Measurements from ENCODE around the gene ITPR2.
"Not testable (repeated sequence)": the region's sequence is repeated elsewhere in the genome, so short reads cannot be mapped to it uniquely, and the experiment has no call there.

The ITPR2 gene

DNA sequence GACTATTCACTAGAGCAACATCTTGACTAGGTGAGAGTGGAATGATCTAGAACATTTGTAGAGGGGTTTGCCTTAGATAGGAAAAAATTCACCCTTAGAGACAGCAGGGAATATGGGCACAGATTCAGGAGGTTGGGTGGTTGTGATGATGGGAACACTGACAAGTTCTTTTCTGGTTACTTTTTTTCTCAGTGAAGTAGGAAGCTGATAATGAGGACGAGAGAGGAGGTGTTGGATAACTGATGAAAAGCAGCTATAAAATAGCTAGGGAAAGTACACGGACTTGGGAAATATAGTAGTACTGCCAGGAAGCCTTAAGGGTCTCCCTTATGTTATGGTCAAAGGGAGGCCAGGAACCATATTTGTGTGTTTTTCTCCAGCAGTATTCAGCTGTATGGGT, 387.1 kb downstream of the ITPR2 start:
- no peak overlapping the region for H3K27ac ChIP-seq (ENCODE audit: poor library complexity, severe bottlenecking)

GRCh38 chr12:26443309-26443708, 389.7 kb downstream of the ITPR2 start:
- DNase-seq (ENCODE audit: low spot score) (no peak), ATAC-seq (ENCODE audit: low read depth) (no peak)
- Histone ChIP-seq H3K27me3 (ENCODE audit: insufficient read depth, poor library complexity, severe bottlenecking) (no peaks in the 10 kb centered on the region), H3K4me1 (ENCODE audit: insufficient read depth, poor library complexity, severe bottlenecking) (no peaks in the 10 kb centered on the region), H3K36me3 (ENCODE audit: low read depth) (no peaks in the 10 kb centered on the region), H3K27ac (ENCODE audit: poor library complexity, severe bottlenecking) (no peak overlapping the region), H3K9me3 (ENCODE audit: severe bottlenecking) (no peaks in the 10 kb centered on the region), H3K4me3 (ENCODE audit: severe bottlenecking) (no peak overlapping the region)
- TF ChIP-seq CTCF (IDR thresholded peaks at IDR 0.05; ENCODE audit: poor library complexity, severe bottlenecking), result no peak

More for the DNA sequence above, 387.1 kb downstream of the ITPR2 start:
- Histone ChIP-seq H3K9me3 (ENCODE audit: severe bottlenecking) (no peaks in the 10 kb centered on the region), H3K4me1 (ENCODE audit: insufficient read depth, poor library complexity, severe bottlenecking) (no peaks in the 10 kb centered on the region), H3K27me3 (ENCODE audit: insufficient read depth, poor library complexity, severe bottlenecking) (no peaks in the 10 kb centered on the region), H3K36me3 (ENCODE audit: low read depth) (no peaks in the 10 kb centered on the region), H3K4me3 (ENCODE audit: severe bottlenecking) (no peak overlapping the region)
- no peak for DNase-seq (ENCODE audit: low spot score)
- no peak for TF ChIP-seq CTCF (IDR thresholded peaks at IDR 0.05; ENCODE audit: poor library complexity, severe bottlenecking)
- no peak for ATAC-seq (ENCODE audit: low read depth)

DNA sequence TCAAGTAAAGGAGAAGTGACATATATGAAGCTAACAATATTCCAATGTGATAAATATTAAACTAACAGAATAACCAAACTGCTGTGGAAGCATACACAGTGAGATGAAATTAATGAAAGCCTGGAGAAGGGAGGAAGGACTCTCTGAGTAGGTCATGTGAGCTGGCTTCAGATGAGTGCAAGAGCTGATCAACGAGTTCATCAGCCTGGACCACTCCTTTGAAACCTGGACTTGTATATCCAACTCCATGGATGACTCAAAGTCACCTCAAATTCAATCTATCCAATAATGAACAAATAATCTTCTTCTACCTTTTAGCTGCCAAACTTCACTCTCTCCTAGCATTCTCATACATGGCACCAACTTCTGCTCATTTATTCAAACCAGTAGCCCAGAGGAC, 391.6 kb downstream of the ITPR2 start:
- H3K27ac ChIP-seq (ENCODE audit: poor library complexity, severe bottlenecking), result no peak overlapping the region
- H3K36me3 ChIP-seq (ENCODE audit: low read depth), result no peaks in the 10 kb centered on the region
- H3K9me3 ChIP-seq (ENCODE audit: severe bottlenecking), result no peaks in the 10 kb centered on the region
- no peaks in the 10 kb centered on the region for H3K27me3 ChIP-seq (ENCODE audit: insufficient read depth, poor library complexity, severe bottlenecking)
- ATAC-seq (ENCODE audit: low read depth) (no peak), DNase-seq (ENCODE audit: low spot score) (no peak)
- no peak for TF ChIP-seq CTCF (IDR thresholded peaks at IDR 0.05; ENCODE audit: poor library complexity, severe bottlenecking)
- H3K4me1 ChIP-seq (ENCODE audit: insufficient read depth, poor library complexity, severe bottlenecking), result no peaks in the 10 kb centered on the region
- H3K4me3 ChIP-seq (ENCODE audit: severe bottlenecking), result no peak overlapping the region

DNA sequence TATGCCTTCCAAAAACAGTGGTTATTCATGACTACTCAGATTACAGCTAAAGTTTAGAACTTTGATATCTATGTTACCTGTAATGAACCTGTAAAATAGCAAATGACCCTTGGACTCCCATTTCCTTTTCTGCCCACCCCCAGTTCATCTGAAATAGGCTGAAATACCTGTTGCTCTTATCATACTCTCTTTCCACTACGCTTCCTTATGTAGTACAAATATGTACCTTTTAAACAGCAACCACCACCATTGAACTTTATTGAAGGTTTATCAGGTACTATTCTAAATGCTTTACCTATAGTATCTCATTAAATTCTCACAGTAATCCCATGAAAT, 398.0 kb downstream of the ITPR2 start:
- ATAC-seq (ENCODE audit: low read depth) (no peak), DNase-seq (ENCODE audit: low spot score) (no peak)
- no peaks in the 10 kb centered on the region for H3K27me3 ChIP-seq (ENCODE audit: insufficient read depth, poor library complexity, severe bottlenecking)
- no peaks in the 10 kb centered on the region for H3K36me3 ChIP-seq (ENCODE audit: low read depth)
- H3K4me3 ChIP-seq (ENCODE audit: severe bottlenecking), result no peak overlapping the region
- no peak for TF ChIP-seq CTCF (IDR thresholded peaks at IDR 0.05; ENCODE audit: poor library complexity, severe bottlenecking)
- H3K27ac ChIP-seq (ENCODE audit: poor library complexity, severe bottlenecking), result no peak overlapping the region
- no peaks in the 10 kb centered on the region for H3K9me3 ChIP-seq (ENCODE audit: severe bottlenecking)
- H3K4me1 ChIP-seq (ENCODE audit: insufficient read depth, poor library complexity, severe bottlenecking), result no peaks in the 10 kb centered on the region

GRCh38 chr12:26434299-26435068, 398.5 kb downstream of the ITPR2 start:
- ATAC-seq (ENCODE audit: low read depth) (peak; percentile 57; the same call in 1 of the 3 replicates), DNase-seq (ENCODE audit: low spot score) (no peak)
- H3K36me3 ChIP-seq (ENCODE audit: low read depth), result no peaks in the 10 kb centered on the region
- H3K9me3 ChIP-seq (ENCODE audit: severe bottlenecking), result no peaks in the 10 kb centered on the region
- H3K4me1 ChIP-seq (ENCODE audit: insufficient read depth, poor library complexity, severe bottlenecking), result no peaks in the 10 kb centered on the region
- no peak overlapping the region for H3K27ac ChIP-seq (ENCODE audit: poor library complexity, severe bottlenecking)
- TF ChIP-seq CTCF (IDR thresholded peaks at IDR 0.05; ENCODE audit: poor library complexity, severe bottlenecking), result peak; percentile 64
- no peaks in the 10 kb centered on the region for H3K27me3 ChIP-seq (ENCODE audit: insufficient read depth, poor library complexity, severe bottlenecking)
- H3K4me3 ChIP-seq (ENCODE audit: severe bottlenecking), result no peak overlapping the region

DNA sequence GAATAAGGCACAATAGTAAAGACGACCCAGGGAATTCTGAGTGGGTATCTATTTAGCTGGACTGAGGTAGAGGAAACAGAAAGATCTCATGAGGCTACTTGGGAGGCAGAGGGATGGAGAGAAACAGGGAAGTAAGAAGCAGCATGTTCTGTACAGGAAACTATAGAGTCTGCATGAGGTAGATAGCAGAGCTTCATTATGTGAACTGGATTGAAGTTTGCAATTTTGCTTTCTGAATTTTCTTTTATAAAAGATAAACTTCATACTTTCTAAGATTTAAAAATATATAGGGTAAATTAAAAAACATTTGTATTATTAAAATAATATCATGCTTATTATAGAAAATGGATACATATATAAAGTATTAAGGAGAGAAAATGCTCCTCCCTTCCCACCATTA, 399.3 kb downstream of the ITPR2 start:
- not testable (repeated sequence) for H3K27me3 ChIP-seq (ENCODE audit: insufficient read depth, poor library complexity, severe bottlenecking); DNase-seq (ENCODE audit: low spot score); H3K36me3 ChIP-seq (ENCODE audit: low read depth)

More for the DNA sequence above, 399.3 kb downstream of the ITPR2 start:
- not testable (repeated sequence) for H3K4me3 ChIP-seq (ENCODE audit: severe bottlenecking); H3K27ac ChIP-seq (ENCODE audit: poor library complexity, severe bottlenecking); H3K4me1 ChIP-seq (ENCODE audit: insufficient read depth, poor library complexity, severe bottlenecking); H3K9me3 ChIP-seq (ENCODE audit: severe bottlenecking); ATAC-seq (ENCODE audit: low read depth)
